Fibroblast of lung (primary cell): ENCODE data around the gene UHRF2. TPM values are rescaled to one million over a fixed set of nuclear protein-coding genes. Genes with fewer than 3 reads are reported as not detected.

Experiments used
- DNase-seq, 2 donors: peaks; one replicate each; pipeline versions ENCODE4 v3.0.0 to v3.0.0-alpha.2; 2010; ENCODE audit warnings: low read depth in 2 of 2
- H2AFZ ChIP-seq: 2 replicates; pipeline ENCODE4 v1.5.1; 2012; ENCODE audit warnings: low read length, control low read depth, inconsistent platforms
- H3K27ac ChIP-seq: 2 replicates; pipeline ENCODE4 v1.5.1; 2011; ENCODE audit warnings: low read length, control low read depth; ENCODE audit not compliant: insufficient read depth
- H3K27me3 ChIP-seq: 2 replicates; pipeline ENCODE4 v1.5.1; 2011; ENCODE audit warnings: mild to moderate bottlenecking, low read length; ENCODE audit not compliant: control insufficient read depth, insufficient read depth
- H3K36me3 ChIP-seq: 2 replicates; pipeline ENCODE4 v1.5.1; 2011; ENCODE audit warnings: low read length; ENCODE audit not compliant: control insufficient read depth, insufficient read depth
- H3K4me1 ChIP-seq: 2 replicates; pipeline ENCODE4 v1.5.1; 2011; ENCODE audit warnings: low read length; ENCODE audit not compliant: control insufficient read depth, insufficient read depth; ENCODE audit errors: extremely low read depth
- H3K4me2 ChIP-seq: 2 replicates; pipeline ENCODE4 v1.5.1; 2011; ENCODE audit warnings: low read length, control low read depth; ENCODE audit not compliant: insufficient read depth; ENCODE audit errors: extremely low read depth
- H3K4me3 ChIP-seq, 4 experiments: fragments of 200-600 bp in 1 of 4; sonication (generic) in 1 of 4; replicated peaks in 1 of 4; 2 replicates each; pipeline ENCODE4 v1.5.1; 2011 to 2016; ENCODE audit warnings: low read length in 4 of 4, low read depth in 3 of 4, mild to moderate bottlenecking in 3 of 4, control low read depth in 2 of 4, inconsistent platforms in 1 of 4, mixed read lengths in 1 of 4; ENCODE audit not compliant: insufficient read depth in 1 of 4; ENCODE audit errors: control extremely low read depth in 1 of 4
- H3K79me2 ChIP-seq: 2 replicates; pipeline ENCODE4 v1.5.1; 2012; ENCODE audit warnings: mild to moderate bottlenecking, low read length, inconsistent platforms; ENCODE audit not compliant: control insufficient read depth, insufficient read depth
- H3K9ac ChIP-seq: 2 replicates; pipeline ENCODE4 v1.5.1; 2011; ENCODE audit warnings: mild to moderate bottlenecking, low read length, control low read depth; ENCODE audit not compliant: insufficient read depth
- H3K9me3 ChIP-seq: 2 replicates; pipeline ENCODE4 v1.5.1; 2012; ENCODE audit warnings: low read depth, low read length; ENCODE audit not compliant: control insufficient read depth, insufficient read depth
- H4K20me1 ChIP-seq: 2 replicates; pipeline ENCODE4 v1.5.1; 2011; ENCODE audit warnings: low read length; ENCODE audit not compliant: control insufficient read depth, insufficient read depth; ENCODE audit errors: extremely low read depth
- CTCF ChIP-seq, 2 donors: IDR thresholded peaks in 1 of 2; conservative IDR thresholded peaks in 1 of 2; 1 replicate in 1 of 2; 2 replicates in 1 of 2; pipeline ENCODE4 v1.5.1; 2011 to 2012; ENCODE audit warnings: low read length in 2 of 2, control low read depth in 1 of 2, inconsistent platforms in 1 of 2, low read depth in 1 of 2, mild to moderate bottlenecking in 1 of 2
- EZH2 ChIP-seq: IDR thresholded peaks from 2 replicates; pipeline ENCODE4 v1.5.1; 2012; ENCODE audit warnings: low read length, control low read depth, mild to moderate bottlenecking; ENCODE audit errors: missing control alignments
- polyA plus RNA-seq, 2 donors: library from polyadenylated mRNA; depleted of rRNA in 1 of 2; stranded (reverse) in 1 of 2; unstranded in 1 of 2; fragments of >200 nt; gene quantifications; 2 replicates each; pipeline ENCODE4 v1.2.1, GENCODE V29; 2011 to 2012; ENCODE audit warnings: missing spikeins in 1 of 2
- total RNA-seq: library from RNA; depleted of rRNA; stranded (reverse); fragments of >200 nt; gene quantifications from 2 replicates; pipeline ENCODE4 v1.2.1, GENCODE V29; 2014

Gene UHRF2
- total and polyA plus RNA-seq, 2 donors (not counting 1 experiment from before 2014, with no cell fraction given), result 28.8 to 81.7 TPM

DNA sequence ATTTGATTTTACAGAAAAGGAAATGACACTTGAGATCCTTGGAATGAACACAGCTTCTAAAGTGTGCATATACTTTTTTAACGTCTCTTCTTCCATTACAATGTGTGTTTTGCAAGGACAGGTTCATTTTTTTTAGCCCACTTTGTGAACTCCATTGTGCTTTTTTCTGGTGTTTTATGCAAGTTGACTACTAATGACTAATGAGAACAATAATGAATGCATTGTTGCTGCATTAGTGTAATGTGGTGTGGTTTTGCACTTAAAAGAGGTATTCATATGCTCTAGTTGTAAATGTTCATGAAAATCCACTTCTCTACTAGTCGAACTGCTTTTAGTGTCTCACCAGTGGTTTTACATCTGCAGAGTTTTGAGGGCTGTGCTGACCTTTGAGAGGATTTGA lies 93.6 kb downstream of the UHRF2 start:
- TF ChIP-seq EZH2 (no peak), CTCF (conservative IDR thresholded peaks at IDR 0.05 in 1 of 2, IDR thresholded peaks at IDR 0.05 in 1 of 2; ENCODE audit: low read depth in 1 of 2, low read length in 2 of 2) (no peak)
- H3K9ac ChIP-seq, result no peak overlapping the region
- DNase-seq, result peak in 1 of 2 donors; percentile 91
- no peak overlapping the region for H3K27ac ChIP-seq
- no peak overlapping the region for H3K4me3 ChIP-seq
- no peaks in the 10 kb centered on the region for H4K20me1 ChIP-seq
- no peaks in the 10 kb centered on the region for H3K79me2 ChIP-seq
- H3K9me3 ChIP-seq, result no peaks in the 10 kb centered on the region
- peaks cover 4% of the 10 kb centered on the region for H3K36me3 ChIP-seq
- H2AFZ ChIP-seq, result no peak overlapping the region
- no peak overlapping the region for H3K4me2 ChIP-seq
- H3K4me1 ChIP-seq, result no peaks in the 10 kb centered on the region
- H3K27me3 ChIP-seq, result no peaks in the 10 kb centered on the region

DNA sequence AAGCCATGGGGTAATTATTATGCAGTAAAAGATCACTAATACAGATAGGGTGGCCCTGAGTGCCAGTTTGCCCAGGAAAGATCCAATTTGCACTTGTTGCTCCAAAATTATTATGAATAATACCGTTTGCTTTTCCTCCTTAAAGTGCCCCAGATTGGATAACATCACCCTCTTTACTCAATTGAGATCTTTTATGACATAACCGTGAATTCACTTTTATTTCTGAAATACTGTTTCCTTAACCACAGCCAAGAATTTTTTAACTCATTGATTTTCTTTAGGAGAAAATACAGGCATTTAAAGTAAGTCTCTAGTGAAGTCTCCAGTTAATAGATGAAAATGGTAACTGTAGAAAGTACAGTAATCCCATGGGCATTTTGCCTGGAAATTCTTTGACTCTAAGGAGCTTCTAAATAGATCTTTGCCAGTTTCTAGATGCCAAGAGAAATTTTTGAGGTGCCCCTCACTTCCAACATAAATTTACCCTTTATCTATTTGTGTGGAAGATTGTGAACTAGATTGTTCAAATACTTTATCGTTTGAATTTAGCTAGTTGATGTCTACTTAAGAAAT lies 99.2 kb downstream of the UHRF2 start:
- Histone ChIP-seq H3K36me3 (peaks cover 2% of the 10 kb centered on the region), H3K4me2 (no peak overlapping the region), H4K20me1 (no peaks in the 10 kb centered on the region), H3K27me3 (no peaks in the 10 kb centered on the region), H3K79me2 (no peaks in the 10 kb centered on the region), H3K9me3 (no peaks in the 10 kb centered on the region), H3K4me1 (no peaks in the 10 kb centered on the region), H3K27ac (no peak overlapping the region), H3K9ac (no peak overlapping the region), H3K4me3 (no peak overlapping the region), H2AFZ (no peak overlapping the region)
- TF ChIP-seq EZH2, result no peak
- TF ChIP-seq CTCF (conservative IDR thresholded peaks at IDR 0.05 in 1 of 2, IDR thresholded peaks at IDR 0.05 in 1 of 2; ENCODE audit: low read depth in 1 of 2, low read length in 2 of 2), result no peak
- peak in 1 of 2 donors; percentile 75 for DNase-seq

GRCh38 chr9:6522263-6522662 lies 109.3 kb downstream of the UHRF2 start:
- Histone ChIP-seq H3K4me1 (no peaks in the 10 kb centered on the region), H3K9me3 (no peaks in the 10 kb centered on the region), H3K9ac (no peak overlapping the region), H3K27me3 (no peaks in the 10 kb centered on the region), H3K79me2 (no peaks in the 10 kb centered on the region), H3K36me3 (no peaks in the 10 kb centered on the region), H2AFZ (no peak overlapping the region), H3K27ac (no peak overlapping the region), H3K4me2 (no peak overlapping the region), H4K20me1 (no peaks in the 10 kb centered on the region), H3K4me3 (no peak overlapping the region)
- DNase-seq, result no peak
- TF ChIP-seq CTCF (conservative IDR thresholded peaks at IDR 0.05 in 1 of 2, IDR thresholded peaks at IDR 0.05 in 1 of 2; ENCODE audit: low read depth in 1 of 2, low read length in 2 of 2), result no peak
- TF ChIP-seq EZH2, result no peak
